ENCODE data around the gene CCDC170. TPM values are rescaled to one million over a fixed set of nuclear protein-coding genes. Genes with fewer than 3 reads are reported as not detected.
A peak's percentile ranks its signal among the peaks of the same experiment; 100 is the strongest.
"Not testable (repeated sequence)": the region's sequence is repeated elsewhere in the genome, so short reads cannot be mapped to it uniquely, and the experiment has no call there.

Gene CCDC170
- total RNA-seq, 4 donors from 2014 or later: 0.22 to 1.1 (median 1.1) TPM; not detected in 1

DNA sequence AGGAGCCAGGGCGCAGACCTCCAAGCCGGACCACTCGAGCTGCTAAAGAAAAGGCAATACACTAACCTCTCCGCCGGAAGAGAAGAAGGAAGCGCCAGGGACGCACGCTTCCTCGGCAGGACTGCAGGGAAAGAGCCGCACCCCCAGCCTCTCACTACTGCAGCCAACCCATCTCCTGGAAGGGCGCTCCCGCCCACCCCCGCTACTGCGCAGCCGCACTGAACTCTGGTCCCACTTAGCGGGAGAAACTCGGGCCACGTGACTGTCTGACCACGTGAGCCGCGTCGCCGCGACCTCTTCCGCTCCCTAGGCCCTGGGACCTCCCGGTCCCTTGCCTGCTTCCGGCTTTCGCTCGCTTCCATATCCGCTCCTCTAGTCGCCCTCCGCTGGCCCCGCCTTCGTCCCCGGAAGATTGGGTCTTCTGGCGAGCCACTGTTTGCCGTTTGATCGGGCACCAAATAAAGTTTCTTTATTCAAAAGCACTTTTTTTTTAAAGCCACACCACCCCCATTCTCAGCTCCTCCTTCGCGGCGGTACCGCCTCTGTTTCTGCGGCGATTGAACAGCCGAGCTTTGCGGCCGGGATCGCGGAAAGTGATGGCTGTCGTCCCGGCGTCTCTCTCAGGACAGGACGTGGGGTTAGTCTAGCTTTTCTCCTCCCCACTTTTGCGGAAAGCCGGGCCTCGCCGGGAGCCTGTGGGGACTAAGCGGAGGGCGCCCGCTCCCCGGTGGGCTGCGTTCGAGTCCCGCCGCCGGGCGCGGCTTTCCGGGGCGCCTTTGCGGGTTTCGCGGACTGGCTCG, 41.7 kb upstream of the CCDC170 start, which contains the start of gene RMND1:
Gene RMND1 (minus strand): TSS at position 177 of the 800 bp plus-strand sequence. CDS start 6,315 bp downstream, outside the sequence.
- no peak for TF ChIP-seq POLR2A (IDR thresholded peaks at IDR 0.05)
- TF ChIP-seq, protein P1, sequence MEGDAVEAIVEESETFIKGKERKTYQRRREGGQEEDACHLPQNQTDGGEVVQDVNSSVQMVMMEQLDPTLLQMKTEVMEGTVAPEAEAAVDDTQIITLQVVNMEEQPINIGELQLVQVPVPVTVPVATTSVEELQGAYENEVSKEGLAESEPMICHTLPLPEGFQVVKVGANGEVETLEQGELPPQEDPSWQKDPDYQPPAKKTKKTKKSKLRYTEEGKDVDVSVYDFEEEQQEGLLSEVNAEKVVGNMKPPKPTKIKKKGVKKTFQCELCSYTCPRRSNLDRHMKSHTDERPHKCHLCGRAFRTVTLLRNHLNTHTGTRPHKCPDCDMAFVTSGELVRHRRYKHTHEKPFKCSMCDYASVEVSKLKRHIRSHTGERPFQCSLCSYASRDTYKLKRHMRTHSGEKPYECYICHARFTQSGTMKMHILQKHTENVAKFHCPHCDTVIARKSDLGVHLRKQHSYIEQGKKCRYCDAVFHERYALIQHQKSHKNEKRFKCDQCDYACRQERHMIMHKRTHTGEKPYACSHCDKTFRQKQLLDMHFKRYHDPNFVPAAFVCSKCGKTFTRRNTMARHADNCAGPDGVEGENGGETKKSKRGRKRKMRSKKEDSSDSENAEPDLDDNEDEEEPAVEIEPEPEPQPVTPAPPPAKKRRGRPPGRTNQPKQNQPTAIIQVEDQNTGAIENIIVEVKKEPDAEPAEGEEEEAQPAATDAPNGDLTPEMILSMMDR (IDR thresholded peaks at IDR 0.05): peak in 1 of 3 donors; percentile 11
- peak within 1 kb of the TSS; percentile 80 for H3K4me3 ChIP-seq (ENCODE audit: low read depth, poor library complexity, severe bottlenecking)
- 0% methylated on average over 62 to 67 of the region's 74 CpGs for WGBS, 2 donors
- intact Hi-C loops (cut with DNase I; ENCODE audit: low total_unique reads): no loop called here
- peak; percentile 100 for DNase-seq (ENCODE audit: low spot score in 2 of 2)

DNA sequence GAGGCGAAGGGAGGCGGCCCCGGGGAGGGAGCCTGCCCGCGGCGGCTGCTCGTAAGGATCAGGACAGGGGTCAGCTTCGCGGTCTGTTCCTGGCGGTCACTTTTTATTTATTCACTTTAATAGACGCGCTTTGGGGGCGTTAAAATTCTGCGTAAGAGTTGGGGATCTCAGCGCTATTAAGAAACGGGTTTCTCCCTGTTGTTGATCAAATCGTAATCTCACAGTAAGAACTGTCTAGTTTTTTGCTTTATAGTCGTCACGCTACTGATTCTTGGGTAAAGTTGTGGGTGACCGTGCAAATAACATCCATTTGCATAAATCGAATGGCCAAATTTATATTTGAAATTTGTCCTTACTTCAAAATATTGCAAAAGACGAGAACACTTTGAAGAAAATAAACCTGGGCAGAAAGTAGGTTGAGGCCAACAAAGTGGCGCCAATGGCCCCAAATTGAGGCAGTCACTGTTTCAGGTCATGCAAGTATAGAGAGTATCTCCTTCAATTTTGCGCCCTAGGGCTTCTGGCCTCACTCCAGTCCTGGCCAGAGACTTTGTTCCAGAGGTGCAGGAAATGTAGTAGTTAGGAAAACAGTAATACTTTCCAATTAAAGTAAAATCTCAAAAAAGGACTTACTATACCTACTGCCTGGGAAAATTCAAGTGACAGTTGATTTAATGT, 40.9 kb upstream of the CCDC170 start:
- H3K4me3 ChIP-seq (ENCODE audit: low read depth, poor library complexity, severe bottlenecking): peak overlapping the region; percentile 80
- WGBS, 2 donors: 0 to 1% methylated on average over 21 to 24 of the region's 24 CpGs
- TF ChIP-seq, protein P1 (IDR thresholded peaks at IDR 0.05): no peak
- no peak for TF ChIP-seq POLR2A (IDR thresholded peaks at IDR 0.05)
- DNase-seq (ENCODE audit: low spot score in 2 of 2): peak; percentile 59 to 89
- intact Hi-C loops (cut with DNase I; ENCODE audit: low total_unique reads): no loop called here

DNA sequence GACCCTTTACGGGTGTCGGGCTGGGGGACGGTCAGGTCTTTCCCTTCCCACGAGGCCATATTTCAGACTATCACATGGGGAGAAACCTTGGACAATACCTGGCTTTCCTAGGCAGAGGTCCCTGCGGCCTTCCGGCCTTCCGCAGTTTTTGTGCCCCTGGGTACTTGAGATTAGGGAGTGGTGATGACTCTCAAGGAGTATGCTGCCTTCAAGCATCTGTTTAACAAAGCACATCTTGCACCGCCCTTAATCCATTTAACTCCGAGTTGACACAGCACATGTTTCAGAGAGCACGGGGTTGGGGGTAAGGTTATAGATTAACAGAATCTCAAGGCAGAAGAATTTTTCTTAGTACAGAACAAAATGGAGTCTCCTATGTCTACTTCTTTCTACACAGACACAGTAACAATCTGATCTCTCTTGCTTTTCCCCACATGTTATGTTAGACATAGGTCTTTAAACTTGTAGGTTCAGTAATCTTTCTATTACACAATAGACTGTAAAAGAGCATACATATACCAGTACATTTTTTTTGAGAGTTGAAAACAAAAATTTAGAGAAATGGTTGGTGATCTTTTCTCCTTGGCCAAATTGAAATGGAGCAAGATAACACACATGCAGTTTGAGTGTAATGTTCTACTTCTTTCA, 37.9 kb upstream of the CCDC170 start:
- DNase-seq (ENCODE audit: low spot score in 2 of 2); intact Hi-C loops (cut with DNase I; ENCODE audit: low total_unique reads); H3K4me3 ChIP-seq (ENCODE audit: low read depth, poor library complexity, severe bottlenecking): not testable (repeated sequence)
- 71 to 81% methylated on average over 10 of the region's 10 CpGs for WGBS, 2 donors

DNA sequence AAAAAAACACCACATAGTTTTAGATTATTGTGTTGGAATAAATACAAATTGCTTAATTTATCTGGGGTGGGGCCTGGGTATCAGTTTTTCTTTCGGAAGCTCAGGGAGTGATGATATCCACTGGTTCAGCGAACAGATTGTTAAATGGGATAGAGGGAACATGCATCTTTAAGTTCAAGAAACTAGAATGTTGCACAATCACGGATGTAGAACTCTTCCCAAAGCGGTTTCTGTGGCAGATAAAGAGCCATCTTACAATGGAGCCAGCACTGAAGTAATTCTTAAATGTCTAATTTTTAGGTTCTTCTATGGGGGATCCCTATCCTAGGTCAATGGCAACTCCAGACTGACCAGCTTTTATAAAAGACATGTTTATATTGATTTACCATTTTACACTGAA, 32.1 kb upstream of the CCDC170 start:
- intact Hi-C loops (cut with DNase I; ENCODE audit: low total_unique reads): no loop called here
- DNase-seq (ENCODE audit: low spot score in 2 of 2): no peak
- WGBS, 2 donors: 93 to 96% methylated on average over 4 of the region's 4 CpGs

DNA sequence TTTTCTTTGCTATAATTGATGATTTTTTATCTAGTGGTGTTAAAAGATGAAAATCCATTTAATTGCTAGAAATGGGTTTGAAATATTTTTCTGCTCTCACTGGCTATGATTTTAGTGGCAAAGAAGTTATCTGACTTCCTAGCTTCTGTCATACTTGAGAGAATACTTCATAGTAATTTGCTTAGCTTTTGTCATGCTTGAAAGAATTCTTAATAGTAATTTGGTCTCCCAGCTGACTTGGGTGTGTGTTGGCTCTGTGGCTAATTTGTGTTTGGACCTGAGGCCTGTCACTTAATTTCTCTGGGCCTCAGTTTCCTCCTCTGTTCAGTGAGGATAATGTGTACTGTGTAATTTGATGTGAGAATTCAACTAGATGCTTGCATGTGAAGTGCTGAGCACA, 29.1 kb upstream of the CCDC170 start:
- intact Hi-C loops (cut with DNase I; ENCODE audit: low total_unique reads): no loop called here
- DNase-seq (ENCODE audit: low spot score in 2 of 2): no peak

More for the DNA sequence above, 32.1 kb upstream of the CCDC170 start:
- H3K4me3 ChIP-seq (ENCODE audit: low read depth, poor library complexity, severe bottlenecking): no peak overlapping the region
- no peak for TF ChIP-seq POLR2A (IDR thresholded peaks at IDR 0.05)
- TF ChIP-seq, protein P1 (IDR thresholded peaks at IDR 0.05): no peak

More for the DNA sequence above, 29.1 kb upstream of the CCDC170 start:
- H3K4me3 ChIP-seq (ENCODE audit: low read depth, poor library complexity, severe bottlenecking): no peak overlapping the region
- TF ChIP-seq POLR2A (IDR thresholded peaks at IDR 0.05): no peak
- TF ChIP-seq, protein P1 (IDR thresholded peaks at IDR 0.05): no peak

All from lower leg skin (tissue), 4 donors.